Measurements from ENCODE around the gene COLEC12.

DNA sequence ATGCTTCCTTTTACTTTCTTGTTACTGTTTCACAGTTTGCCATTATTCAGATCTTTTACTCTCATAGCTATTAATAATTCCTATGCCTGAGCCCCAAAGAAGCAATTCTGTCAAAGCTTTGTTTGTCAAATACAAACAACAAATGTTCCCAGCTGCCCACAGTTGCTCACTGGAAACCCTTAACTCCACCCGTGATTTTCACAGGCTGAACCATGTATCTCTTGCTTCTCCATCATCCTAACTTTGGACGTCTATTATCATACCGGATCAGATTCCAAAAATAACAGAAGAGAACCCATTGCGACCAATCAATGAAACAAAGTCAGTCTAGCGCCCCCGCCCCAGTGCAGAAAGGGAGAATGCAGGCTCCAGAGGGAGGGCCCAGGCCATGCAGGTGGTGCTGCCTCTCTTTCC is 24.2 kb downstream of the COLEC12 start:
- TF ChIP-seq, protein P1, sequence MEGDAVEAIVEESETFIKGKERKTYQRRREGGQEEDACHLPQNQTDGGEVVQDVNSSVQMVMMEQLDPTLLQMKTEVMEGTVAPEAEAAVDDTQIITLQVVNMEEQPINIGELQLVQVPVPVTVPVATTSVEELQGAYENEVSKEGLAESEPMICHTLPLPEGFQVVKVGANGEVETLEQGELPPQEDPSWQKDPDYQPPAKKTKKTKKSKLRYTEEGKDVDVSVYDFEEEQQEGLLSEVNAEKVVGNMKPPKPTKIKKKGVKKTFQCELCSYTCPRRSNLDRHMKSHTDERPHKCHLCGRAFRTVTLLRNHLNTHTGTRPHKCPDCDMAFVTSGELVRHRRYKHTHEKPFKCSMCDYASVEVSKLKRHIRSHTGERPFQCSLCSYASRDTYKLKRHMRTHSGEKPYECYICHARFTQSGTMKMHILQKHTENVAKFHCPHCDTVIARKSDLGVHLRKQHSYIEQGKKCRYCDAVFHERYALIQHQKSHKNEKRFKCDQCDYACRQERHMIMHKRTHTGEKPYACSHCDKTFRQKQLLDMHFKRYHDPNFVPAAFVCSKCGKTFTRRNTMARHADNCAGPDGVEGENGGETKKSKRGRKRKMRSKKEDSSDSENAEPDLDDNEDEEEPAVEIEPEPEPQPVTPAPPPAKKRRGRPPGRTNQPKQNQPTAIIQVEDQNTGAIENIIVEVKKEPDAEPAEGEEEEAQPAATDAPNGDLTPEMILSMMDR (IDR thresholded peaks at IDR 0.05): no peak
- no peak for TF ChIP-seq POLR2A (IDR thresholded peaks at IDR 0.05)
